ENCODE measurements around the gene DDX25. TPM values are rescaled to one million over a fixed set of nuclear protein-coding genes. Genes with fewer than 3 reads are reported as not detected.
A peak's percentile ranks its signal among the peaks of the same experiment; 100 is the strongest.

The DDX25 gene
- total and polyA plus RNA-seq, 4 donors, result 0.14 to 0.37 (median 0.17) TPM

DNA sequence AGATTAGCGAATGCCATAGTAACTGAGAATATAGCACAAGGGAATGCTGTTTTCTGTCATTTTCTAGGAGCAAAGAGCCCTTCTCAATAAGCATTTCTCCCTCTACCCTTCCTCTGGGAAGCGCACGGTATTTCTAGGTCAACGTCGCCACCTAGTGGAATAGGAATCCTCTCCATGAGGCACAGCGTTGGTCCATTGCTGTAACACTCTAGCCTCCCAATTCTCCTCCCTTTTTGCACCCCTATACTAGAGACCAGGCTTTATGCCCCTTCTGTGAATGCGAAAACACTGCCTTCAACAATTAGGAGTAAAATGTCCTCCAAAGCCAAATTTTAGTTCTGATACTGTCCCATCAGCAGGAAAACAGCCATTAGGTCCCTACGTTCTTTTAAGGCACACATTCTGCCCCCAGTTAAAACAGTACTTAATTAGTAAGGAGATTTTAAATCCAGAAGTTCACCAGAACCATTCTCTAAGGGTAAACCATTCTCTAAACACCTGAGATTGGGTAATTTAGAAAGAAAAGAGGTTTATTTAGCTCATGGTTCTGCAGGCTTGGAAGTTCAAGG is 29.7 kb upstream of the DDX25 start:
- Histone ChIP-seq H3K4me1 (ENCODE audit: control insufficient read depth in 5 of 5, insufficient read depth in 5 of 5, low read length in 5 of 5) (no peaks in the 10 kb centered on the region), H3K9me3 (ENCODE audit: control insufficient read depth in 4 of 4, insufficient read depth in 3 of 4, low read length in 3 of 4) (no peaks in the 10 kb centered on the region), H3K27me3 (ENCODE audit: control insufficient read depth in 3 of 3, insufficient read depth in 3 of 3, low read length in 2 of 3) (no peaks in the 10 kb centered on the region), H3K9ac (ENCODE audit: insufficient read depth in 1 of 2, low read length in 2 of 2) (no peak overlapping the region), H3K27ac (ENCODE audit: low read depth in 1 of 2, low read length in 1 of 2) (no peak overlapping the region), H3K4me3 (no peak overlapping the region), H3K36me3 (ENCODE audit: control insufficient read depth in 4 of 4, insufficient read depth in 4 of 4, low read length in 4 of 4) (no peaks in the 10 kb centered on the region)
- TF ChIP-seq, protein P1, sequence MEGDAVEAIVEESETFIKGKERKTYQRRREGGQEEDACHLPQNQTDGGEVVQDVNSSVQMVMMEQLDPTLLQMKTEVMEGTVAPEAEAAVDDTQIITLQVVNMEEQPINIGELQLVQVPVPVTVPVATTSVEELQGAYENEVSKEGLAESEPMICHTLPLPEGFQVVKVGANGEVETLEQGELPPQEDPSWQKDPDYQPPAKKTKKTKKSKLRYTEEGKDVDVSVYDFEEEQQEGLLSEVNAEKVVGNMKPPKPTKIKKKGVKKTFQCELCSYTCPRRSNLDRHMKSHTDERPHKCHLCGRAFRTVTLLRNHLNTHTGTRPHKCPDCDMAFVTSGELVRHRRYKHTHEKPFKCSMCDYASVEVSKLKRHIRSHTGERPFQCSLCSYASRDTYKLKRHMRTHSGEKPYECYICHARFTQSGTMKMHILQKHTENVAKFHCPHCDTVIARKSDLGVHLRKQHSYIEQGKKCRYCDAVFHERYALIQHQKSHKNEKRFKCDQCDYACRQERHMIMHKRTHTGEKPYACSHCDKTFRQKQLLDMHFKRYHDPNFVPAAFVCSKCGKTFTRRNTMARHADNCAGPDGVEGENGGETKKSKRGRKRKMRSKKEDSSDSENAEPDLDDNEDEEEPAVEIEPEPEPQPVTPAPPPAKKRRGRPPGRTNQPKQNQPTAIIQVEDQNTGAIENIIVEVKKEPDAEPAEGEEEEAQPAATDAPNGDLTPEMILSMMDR (IDR thresholded peaks at IDR 0.05; ENCODE audit: control extremely low read depth, extremely low read depth), result peak; percentile 59
- DNase-seq (peak; percentile 75 to 89 (median 88)), ATAC-seq (ENCODE audit: insufficient read depth, low FRiP score) (peak; percentile 90)
- 12 to 15% methylated on average over 8 of the region's 8 CpGs for WGBS, 2 donors

DNA sequence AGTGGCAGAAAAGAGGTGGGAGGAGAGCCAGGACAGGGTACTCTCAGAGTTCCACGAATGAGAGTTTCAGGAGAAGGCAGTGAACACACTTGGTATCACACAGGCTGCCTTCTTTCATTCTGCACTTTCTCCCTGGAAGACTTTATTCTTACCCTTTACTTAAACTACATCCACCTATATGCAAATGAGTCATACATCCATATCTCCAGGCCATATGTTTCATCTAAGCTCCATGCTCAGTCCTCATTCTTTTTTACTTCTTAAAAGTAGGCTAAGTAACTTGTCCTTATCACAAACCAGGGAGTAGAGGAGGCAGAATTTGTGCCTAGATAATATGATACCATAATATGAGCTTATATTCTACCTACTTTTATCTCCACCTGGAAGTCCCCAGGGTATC is 23.0 kb upstream of the DDX25 start:
- DNase-seq (no peak), ATAC-seq (ENCODE audit: insufficient read depth, low FRiP score) (no peak)
- TF ChIP-seq, protein P1 (IDR thresholded peaks at IDR 0.05; ENCODE audit: control extremely low read depth, extremely low read depth), result no peak
- no peak overlapping the region for H3K9ac ChIP-seq (ENCODE audit: insufficient read depth in 1 of 2, low read length in 2 of 2)
- H3K9me3 ChIP-seq (ENCODE audit: control insufficient read depth in 4 of 4, insufficient read depth in 3 of 4, low read length in 3 of 4), result no peaks in the 10 kb centered on the region
- H3K36me3 ChIP-seq (ENCODE audit: control insufficient read depth in 4 of 4, insufficient read depth in 4 of 4, low read length in 4 of 4), result no peaks in the 10 kb centered on the region
- no peaks in the 10 kb centered on the region for H3K4me1 ChIP-seq (ENCODE audit: control insufficient read depth in 5 of 5, insufficient read depth in 5 of 5, low read length in 5 of 5)
- H3K27ac ChIP-seq (ENCODE audit: low read depth in 1 of 2, low read length in 1 of 2), result no peak overlapping the region
- 76 to 94% methylated on average over 1 of the region's 1 CpG for WGBS, 2 donors
- no peaks in the 10 kb centered on the region for H3K27me3 ChIP-seq (ENCODE audit: control insufficient read depth in 3 of 3, insufficient read depth in 3 of 3, low read length in 2 of 3)
- no peak overlapping the region for H3K4me3 ChIP-seq

DNA sequence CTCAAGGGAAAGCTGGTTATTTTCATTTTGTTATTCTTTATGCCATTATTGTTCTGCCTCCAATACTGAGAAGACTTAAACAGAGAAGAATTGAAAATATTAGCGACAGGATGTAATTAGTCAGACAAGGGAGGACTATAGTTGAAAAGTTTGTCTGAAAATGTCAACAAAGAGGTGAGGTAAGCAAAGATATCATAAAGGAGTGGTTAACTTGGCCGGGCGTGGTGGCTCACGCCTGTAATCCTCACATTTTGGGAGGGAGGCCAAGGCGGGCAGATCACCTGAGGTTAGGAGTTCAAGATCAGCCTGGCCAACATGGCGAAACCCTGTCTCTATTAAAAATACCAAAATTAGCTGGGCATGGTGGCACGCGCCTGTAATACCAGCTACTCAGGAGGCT is 20.9 kb upstream of the DDX25 start:
- Histone ChIP-seq H3K27me3 (ENCODE audit: control insufficient read depth in 3 of 3, insufficient read depth in 3 of 3, low read length in 2 of 3) (no peaks in the 10 kb centered on the region), H3K36me3 (ENCODE audit: control insufficient read depth in 4 of 4, insufficient read depth in 4 of 4, low read length in 4 of 4) (no peaks in the 10 kb centered on the region), H3K4me1 (ENCODE audit: control insufficient read depth in 5 of 5, insufficient read depth in 5 of 5, low read length in 5 of 5) (peaks cover 0 to 1% (median 0%) of the 10 kb centered on the region in 5 donors), H3K27ac (ENCODE audit: low read depth in 1 of 2, low read length in 1 of 2) (no peak overlapping the region), H3K9ac (ENCODE audit: insufficient read depth in 1 of 2, low read length in 2 of 2) (no peak overlapping the region), H3K4me3 (no peak overlapping the region), H3K9me3 (ENCODE audit: control insufficient read depth in 4 of 4, insufficient read depth in 3 of 4, low read length in 3 of 4) (no peaks in the 10 kb centered on the region)
- TF ChIP-seq, protein P1 (IDR thresholded peaks at IDR 0.05; ENCODE audit: control extremely low read depth, extremely low read depth), result no peak
- DNase-seq (no peak), ATAC-seq (ENCODE audit: insufficient read depth, low FRiP score) (no peak)
- 73 to 87% methylated on average over 8 of the region's 8 CpGs for WGBS, 2 donors

DNA sequence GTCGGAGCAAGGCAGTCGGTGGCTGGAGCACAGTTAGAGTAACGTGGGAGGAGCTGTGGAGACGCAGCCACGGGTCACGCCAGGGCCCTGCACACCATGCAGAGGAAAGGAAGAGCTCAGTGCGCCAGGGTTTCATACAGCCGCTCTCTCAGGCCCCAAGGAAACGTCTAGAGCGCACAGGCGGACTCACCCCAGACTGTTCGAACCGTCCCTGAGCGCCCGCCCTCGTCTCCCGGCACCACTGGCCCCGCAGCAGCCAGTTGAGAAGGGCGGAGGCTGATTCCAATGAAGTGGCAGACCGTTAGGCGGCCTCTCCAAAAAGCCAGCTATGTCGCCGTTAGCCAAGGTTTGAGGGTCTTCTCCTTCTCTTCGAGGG is 17.3 kb upstream of the DDX25 start:
- H3K4me3 ChIP-seq, result peak overlapping the region; percentile 10
- H3K27me3 ChIP-seq (ENCODE audit: control insufficient read depth in 3 of 3, insufficient read depth in 3 of 3, low read length in 2 of 3), result no peaks in the 10 kb centered on the region
- 13 to 33% methylated on average over 24 of the region's 24 CpGs for WGBS, 2 donors
- no peak overlapping the region for H3K9ac ChIP-seq (ENCODE audit: insufficient read depth in 1 of 2, low read length in 2 of 2)
- H3K27ac ChIP-seq (ENCODE audit: low read depth in 1 of 2, low read length in 1 of 2), result peak overlapping the region; percentile 95 to 99
- TF ChIP-seq, protein P1 (IDR thresholded peaks at IDR 0.05; ENCODE audit: control extremely low read depth, extremely low read depth), result no peak
- ATAC-seq (ENCODE audit: insufficient read depth, low FRiP score) (peak; percentile 30), DNase-seq (peak in 1 of 3 donors; percentile 28)
- H3K9me3 ChIP-seq (ENCODE audit: control insufficient read depth in 4 of 4, insufficient read depth in 3 of 4, low read length in 3 of 4), result no peaks in the 10 kb centered on the region
- peaks cover 0 to 3% (median 0%) of the 10 kb centered on the region in 5 donors for H3K4me1 ChIP-seq (ENCODE audit: control insufficient read depth in 5 of 5, insufficient read depth in 5 of 5, low read length in 5 of 5)
- peaks cover 0 to 1% (median 0%) of the 10 kb centered on the region in 4 donors for H3K36me3 ChIP-seq (ENCODE audit: control insufficient read depth in 4 of 4, insufficient read depth in 4 of 4, low read length in 4 of 4)
